HG02943 (cell line): Measurements from ENCODE around the gene OR2A14.
"Not testable (repeated sequence)": the region's sequence is repeated elsewhere in the genome, so short reads cannot be mapped to it uniquely, and the experiment has no call there.

Experiments used
- ATAC-seq: cut with Tn5 transposase; IDR thresholded peaks from one replicate; pipeline ENCODE4 v1.9.1; 2021; ENCODE audit warnings: mild to moderate bottlenecking, low read depth, moderate library complexity; ENCODE audit not compliant: unreplicated experiment

OR2A14 gene

GRCh38 chr7:144144426-144144825, 21.4 kb downstream of the OR2A14 start:
- no peak for ATAC-seq

- no peak for ATAC-seq
Observed at GRCh38 chr7:144148224-144148827, 25.4 kb downstream of the OR2A14 start.

DNA sequence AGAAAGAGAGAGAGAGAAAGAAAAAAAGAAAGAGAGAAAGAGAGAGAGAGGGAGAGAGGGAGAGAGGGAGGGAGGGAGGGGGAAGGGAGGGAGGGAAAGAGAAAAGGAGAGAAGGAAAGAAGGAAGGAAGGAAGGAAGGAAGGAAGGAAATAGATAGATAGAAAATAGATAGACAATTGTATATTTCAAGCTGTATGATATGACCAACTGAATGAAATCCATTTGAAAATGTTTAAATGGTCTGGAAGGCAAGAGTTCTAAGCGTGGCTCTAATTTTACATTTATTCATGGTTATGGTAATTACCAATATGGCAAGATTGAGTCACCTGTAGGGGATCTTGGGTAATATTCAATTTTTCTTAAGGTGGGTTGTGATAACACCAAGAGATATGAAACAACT, 35.9 kb downstream of the OR2A14 start:
- ATAC-seq: no peak

- ATAC-seq: no peak
Observed at GRCh38 chr7:144164784-144165183, 41.8 kb downstream of the OR2A14 start.

- not testable (repeated sequence) for ATAC-seq
Observed at GRCh38 chr7:144171594-144172350, 48.8 kb downstream of the OR2A14 start.

DNA sequence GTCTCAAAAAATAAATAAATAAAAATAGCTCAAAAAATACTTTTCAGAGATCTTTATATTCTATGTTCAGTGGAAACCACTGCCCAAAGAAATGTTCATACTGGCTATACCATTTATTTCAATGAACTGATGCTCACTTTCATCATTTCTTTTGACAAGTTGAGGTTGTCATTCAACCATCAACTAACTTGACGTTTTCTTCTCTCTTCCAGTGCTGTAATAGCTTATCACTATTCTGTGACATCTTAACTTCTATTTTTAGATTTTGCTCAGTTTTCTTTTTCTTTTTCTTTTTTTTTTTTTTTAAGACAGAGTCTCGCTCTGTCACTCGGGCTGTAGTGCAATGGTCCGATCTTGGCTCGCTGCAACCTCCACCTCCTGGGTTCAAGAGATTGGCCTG, 51.6 kb downstream of the OR2A14 start:
- ATAC-seq: no peak

GRCh38 chr7:144178380-144179164, 55.6 kb downstream of the OR2A14 start:
- peak; percentile 99 for ATAC-seq

- ATAC-seq: not testable (repeated sequence)
Observed at GRCh38 chr7:144179165-144179479, 56.1 kb downstream of the OR2A14 start.
